Stimulated activated CD4-positive, alpha-beta T cell treated with anti-CD3 and anti-CD28 coated beads, Interleukin-4, amount 100 ng/mL, for 24 hours (primary cell): ENCODE measurements around the gene LUZP1.
"Not testable (repeated sequence)": the region's sequence is repeated elsewhere in the genome, so short reads cannot be mapped to it uniquely, and the experiment has no call there.

Experiments
- DNase-seq: peaks from one replicate; pipeline ENCODE4 v3.0.0-alpha.2; 2020

The LUZP1 gene

GRCh38 chr1:23168445-23169194 lies at the start of gene LUZP1:
Gene LUZP1 (minus strand): TSS chr1:23168856.
- peak; percentile 91 for DNase-seq

- DNase-seq: no peak
These were observed 48.9 kb upstream of the LUZP1 start, which contains the start of gene HTR1D for GRCh38 chr1:23217421-23218115. Gene HTR1D (minus strand): TSS chr1:23217502. CDS start chr1:23194219, 23,283 bp downstream.

GRCh38 chr1:23216771-23217420 lies 48.2 kb upstream of the LUZP1 start:
- DNase-seq: peak; percentile 19

GRCh38 chr1:23215751-23216449 lies 47.2 kb upstream of the LUZP1 start:
- no peak for DNase-seq

- DNase-seq: no peak
These were observed 46.6 kb upstream of the LUZP1 start for GRCh38 chr1:23215291-23215690.

- DNase-seq: no peak
These were observed 46.0 kb upstream of the LUZP1 start for GRCh38 chr1:23214640-23215039.

- no peak for DNase-seq
These were observed 43.3 kb upstream of the LUZP1 start for GRCh38 chr1:23211955-23212354.

GRCh38 chr1:23210963-23211362 lies 42.3 kb upstream of the LUZP1 start:
- DNase-seq: no peak

GRCh38 chr1:23210351-23210785 lies 41.7 kb upstream of the LUZP1 start:
- DNase-seq: no peak

GRCh38 chr1:23209770-23210169 lies 41.1 kb upstream of the LUZP1 start:
- DNase-seq: no peak

- DNase-seq: no peak
These were observed 39.9 kb upstream of the LUZP1 start for GRCh38 chr1:23208527-23208926.

GRCh38 chr1:23207733-23208132 lies 39.1 kb upstream of the LUZP1 start:
- not testable (repeated sequence) for DNase-seq

- no peak for DNase-seq
These were observed 33.6 kb upstream of the LUZP1 start for GRCh38 chr1:23202263-23202749.

GRCh38 chr1:23200883-23201282 lies 32.2 kb upstream of the LUZP1 start:
- no peak for DNase-seq

- no peak for DNase-seq
These were observed 29.7 kb upstream of the LUZP1 start for GRCh38 chr1:23198373-23198772.

GRCh38 chr1:23196627-23197328 lies 28.1 kb upstream of the LUZP1 start:
- DNase-seq: no peak

- DNase-seq: no peak
These were observed 25.7 kb upstream of the LUZP1 start for GRCh38 chr1:23194119-23194984.

- no peak for DNase-seq
These were observed 24.9 kb upstream of the LUZP1 start for GRCh38 chr1:23193391-23194118.

- DNase-seq: no peak
These were observed 22.5 kb upstream of the LUZP1 start for GRCh38 chr1:23191199-23191598.

GRCh38 chr1:23188936-23189452 lies 20.3 kb upstream of the LUZP1 start:
- DNase-seq: not testable (repeated sequence)
